Activated CD8-positive, alpha-beta memory T cell treated with anti-CD3 and anti-CD28 coated beads for 24 hours (primary cell): ENCODE measurements around the gene TDRD1.

Experiments used
- DNase-seq: peaks from one replicate; pipeline ENCODE4 v3.0.0-alpha.2; 2020

TDRD1 gene

DNA sequence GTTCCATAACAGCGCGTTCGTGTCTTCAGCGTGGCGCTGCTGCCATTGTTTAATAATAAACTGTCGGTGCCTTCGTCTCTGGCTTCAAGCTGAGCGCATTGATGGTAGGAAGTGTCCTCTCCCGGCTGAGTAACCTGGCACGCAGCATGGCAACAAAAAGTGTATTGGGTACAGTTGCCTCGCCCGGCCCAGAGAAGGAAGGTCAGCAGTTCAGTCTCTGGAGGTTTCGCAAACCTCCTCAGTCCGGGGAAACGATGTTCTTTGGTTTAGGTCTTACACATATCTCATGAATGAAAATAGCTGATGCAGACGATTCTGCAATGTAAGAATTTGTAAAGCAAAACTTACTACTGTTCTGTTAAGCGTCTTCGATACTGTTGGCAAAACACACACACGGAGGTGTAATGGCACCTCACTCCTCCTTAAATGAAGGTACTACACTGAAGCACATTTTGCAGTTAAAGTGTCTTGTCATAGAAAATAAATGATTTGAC lies 4.4 kb upstream of the TDRD1 start:
- no peak for DNase-seq

- DNase-seq = no peak
Measured at GRCh38 chr10:114175667-114176066, 3.5 kb upstream of the TDRD1 start.

- DNase-seq = no peak
Measured at GRCh38 chr10:114176511-114176910, 2.6 kb upstream of the TDRD1 start.

DNA sequence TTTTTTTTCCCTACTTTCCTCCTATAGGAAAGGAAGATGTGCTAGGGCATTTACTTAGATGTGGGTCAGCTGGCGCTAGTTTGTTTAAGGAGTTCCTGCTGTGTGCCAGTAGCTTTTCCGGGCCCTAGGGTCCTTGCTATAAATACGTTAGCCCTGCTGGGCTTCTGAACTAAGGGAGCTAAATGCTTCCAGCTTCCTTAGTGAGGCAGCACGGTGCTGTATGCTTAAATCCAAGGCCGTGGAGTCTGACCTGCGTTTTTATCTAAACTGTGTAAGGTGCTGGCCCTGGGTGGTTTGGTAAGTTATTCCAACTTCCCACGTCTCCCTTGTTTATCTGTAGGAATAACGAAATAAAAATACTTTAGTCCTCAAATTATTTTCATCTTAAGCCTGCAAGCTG lies 594 bp downstream of the TDRD1 start:
- no peak for DNase-seq

- DNase-seq = no peak
Measured at GRCh38 chr10:114180937-114181336, 1.8 kb downstream of the TDRD1 start.

- DNase-seq = no peak
Measured at GRCh38 chr10:114181971-114182370, 2.8 kb downstream of the TDRD1 start.

DNA sequence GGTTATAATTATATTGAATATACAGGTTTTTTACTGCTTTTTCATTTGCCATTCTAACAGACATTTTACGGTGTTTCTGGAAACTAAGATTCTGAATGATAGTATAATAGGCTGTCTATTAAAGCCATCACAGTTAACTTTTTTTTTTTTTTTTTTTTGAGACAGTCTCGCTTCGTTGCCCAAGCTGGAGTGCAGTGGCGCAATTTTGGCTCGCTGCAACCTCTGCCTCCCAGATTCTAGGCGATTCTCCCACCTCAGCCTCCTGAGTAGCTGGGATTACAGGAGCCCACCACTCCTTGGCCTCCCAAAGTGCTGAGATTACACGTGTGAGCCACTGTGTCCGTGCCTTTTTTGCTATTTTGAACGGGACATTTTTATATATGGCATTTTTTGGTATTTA lies 4.4 kb downstream of the TDRD1 start:
- DNase-seq = no peak

DNA sequence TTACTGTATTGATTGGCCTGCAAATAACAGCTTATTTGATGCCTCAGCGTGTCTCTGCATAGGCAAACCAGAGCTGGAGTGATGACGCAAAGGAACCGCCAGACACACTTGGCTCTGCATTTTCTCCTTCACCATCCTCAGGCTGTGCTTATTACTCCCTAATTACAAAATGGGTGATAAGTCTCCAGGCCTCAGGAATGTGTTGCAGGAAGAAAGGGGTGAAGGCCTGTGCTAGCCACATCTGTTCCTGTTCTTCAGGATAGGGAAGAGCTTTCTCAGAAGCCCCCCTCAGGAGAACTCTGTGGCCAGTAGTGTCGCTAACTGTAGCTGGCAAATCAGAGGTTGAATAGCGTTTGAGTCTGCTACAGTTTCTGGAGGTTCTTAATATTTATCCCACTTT lies 5.1 kb downstream of the TDRD1 start:
- no peak for DNase-seq

DNA sequence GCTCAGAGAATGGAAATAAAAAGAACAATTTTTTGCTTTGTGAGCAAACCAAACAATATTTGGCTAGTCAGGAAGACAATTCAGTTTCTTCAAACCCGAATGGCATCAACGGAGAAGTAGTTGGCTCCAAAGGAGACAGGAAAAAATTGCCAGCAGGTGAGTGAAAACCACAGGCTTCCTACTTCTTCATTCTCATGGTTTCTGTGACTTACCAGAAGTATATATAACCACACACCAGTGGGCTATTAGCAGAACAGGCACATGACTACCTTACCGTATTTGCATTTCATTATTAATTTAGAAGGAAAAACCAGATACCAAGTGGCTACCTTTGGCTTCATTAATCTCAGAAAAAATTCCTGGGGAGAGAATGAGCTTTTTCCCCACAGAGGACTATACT lies 8.8 kb downstream of the TDRD1 start:
- DNase-seq = no peak

DNA sequence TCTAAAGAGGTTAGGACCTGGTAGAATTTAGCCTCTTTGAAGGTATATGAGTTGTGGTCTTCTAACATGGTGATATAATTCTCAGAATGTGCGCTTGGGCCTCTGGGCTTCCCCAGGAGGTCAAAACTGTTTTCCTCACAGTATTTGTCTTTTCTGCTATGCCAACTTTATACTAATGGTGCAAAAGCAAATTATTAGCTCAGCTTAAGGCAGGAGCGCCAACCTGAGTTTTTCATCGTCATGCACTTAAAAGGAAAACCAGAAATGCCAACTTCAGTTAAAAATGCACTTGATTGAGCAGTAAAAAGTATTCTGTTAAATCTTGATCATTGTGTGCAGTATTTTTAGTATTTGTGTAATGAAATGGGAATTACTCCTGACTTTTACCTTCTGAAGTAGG lies 9.7 kb downstream of the TDRD1 start:
- no peak for DNase-seq

- DNase-seq = no peak
Measured at GRCh38 chr10:114189700-114190099, 10.5 kb downstream of the TDRD1 start.

DNA sequence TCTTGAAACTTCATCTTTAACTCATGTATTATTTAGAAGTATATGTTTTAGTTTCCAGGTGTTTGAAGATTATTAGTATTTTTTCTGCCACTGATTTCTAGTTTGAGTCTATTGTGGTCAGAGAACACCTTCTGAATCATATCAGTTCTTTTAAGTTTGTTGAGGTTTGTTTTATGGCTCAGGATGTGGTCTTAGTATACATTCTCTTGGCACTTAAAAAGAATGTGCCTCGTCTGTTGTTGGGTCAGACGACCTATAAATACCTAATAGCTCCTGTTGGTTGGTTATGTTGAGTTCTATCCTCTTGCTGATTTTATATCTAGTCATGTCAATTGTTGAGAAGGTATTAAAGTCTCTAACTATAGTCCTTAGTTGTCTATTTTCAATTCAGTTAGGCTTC lies 15.9 kb downstream of the TDRD1 start:
- DNase-seq = no peak

DNA sequence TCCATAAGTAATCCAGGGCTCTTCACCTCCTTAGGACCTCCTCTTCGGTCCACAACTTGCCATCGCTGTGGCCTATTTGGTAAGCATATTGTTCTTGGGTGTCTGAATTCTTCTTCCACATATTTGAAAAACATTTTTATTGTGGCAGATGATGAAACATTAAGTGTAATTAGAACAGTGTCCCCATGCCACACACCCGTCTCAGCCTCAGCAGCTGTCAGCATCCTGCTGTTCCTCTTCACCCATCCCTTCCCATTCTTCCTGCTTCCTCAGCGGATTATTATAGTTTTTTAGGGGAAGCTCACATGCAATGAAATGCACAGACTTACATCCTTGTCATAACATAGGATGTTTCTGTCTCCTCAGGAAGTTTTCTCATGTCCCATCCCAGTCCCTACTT lies 20.1 kb downstream of the TDRD1 start:
- no peak for DNase-seq

DNA sequence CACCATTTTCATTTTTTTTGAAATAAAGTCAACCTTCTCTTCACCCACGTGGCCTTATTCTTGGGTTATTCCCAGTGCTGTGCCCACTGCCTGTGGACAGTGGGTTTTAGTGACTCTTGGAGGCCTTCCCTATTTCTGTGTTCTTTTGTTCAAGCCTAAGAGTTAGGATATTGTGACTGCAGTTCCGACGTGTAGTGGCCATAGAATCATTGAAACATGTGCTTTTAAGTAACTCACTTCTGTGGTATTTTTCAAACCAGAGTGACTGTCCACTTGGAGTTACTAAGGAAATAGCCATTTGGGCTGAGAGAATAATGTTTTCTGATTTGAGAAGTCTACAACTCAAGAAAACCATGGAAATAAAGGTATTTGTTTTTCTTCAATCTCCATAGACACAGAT lies 23.7 kb downstream of the TDRD1 start:
- no peak for DNase-seq

GRCh38 chr10:114206902-114207301 lies 27.7 kb downstream of the TDRD1 start:
- DNase-seq = no peak

DNA sequence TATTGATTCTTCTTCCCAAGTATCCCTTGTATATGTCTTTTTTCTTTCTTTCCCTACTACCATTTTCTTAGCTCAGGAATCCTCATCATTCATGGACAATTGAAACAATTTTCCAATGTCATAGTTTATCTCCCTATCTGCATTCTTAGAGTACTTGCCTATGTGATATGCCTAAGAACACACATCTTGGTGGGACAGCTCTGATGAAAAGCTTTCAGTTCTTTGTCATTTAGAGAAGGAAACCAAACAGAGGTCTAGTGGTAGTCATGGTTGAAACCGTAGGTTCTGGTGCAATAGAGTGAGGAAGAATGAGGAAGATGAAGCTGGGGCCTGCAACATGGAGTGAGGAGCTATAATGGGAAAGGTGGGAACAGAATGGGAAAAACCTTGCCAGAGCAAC lies 28.2 kb downstream of the TDRD1 start:
- no peak for DNase-seq

DNA sequence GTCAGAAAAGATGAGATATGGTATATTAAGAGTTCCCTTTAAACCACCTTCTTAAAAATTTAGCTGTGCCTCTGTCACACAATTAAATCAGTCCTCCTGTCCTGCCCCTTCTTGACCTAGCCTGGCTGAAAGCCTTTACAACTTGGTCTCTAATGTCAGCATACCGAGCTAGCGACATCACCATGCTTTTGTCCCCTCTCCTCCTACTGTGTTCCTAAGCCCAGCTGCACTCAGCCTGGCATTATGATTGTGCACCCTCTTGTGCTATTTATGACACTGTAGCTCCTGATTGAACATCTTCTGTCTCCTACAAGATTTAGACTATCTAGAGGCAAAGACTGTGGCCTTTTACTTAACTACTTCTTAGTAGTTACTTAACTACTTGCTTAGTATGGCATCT lies 29.2 kb downstream of the TDRD1 start:
- no peak for DNase-seq

GRCh38 chr10:114212153-114212552 lies 33.0 kb downstream of the TDRD1 start:
- no peak for DNase-seq

DNA sequence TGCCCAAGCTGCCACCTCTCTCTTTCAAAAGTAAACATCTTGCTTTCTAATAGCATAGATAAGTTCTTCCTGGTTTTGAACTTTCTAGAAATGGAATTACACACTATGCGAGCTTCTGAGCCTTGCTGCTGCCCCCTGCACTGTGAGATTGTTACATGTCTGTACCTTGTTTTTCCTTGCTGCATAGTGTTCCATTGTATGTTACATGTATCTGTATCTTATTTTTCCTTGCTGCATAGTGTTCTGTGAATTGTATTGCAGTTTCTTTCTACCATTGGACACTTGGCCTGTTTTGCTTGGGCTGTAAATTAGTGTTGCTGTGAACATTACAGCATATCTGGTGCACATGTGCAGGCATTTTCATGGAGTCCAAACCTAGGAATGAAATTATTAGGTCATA lies 35.9 kb downstream of the TDRD1 start:
- DNase-seq = no peak

GRCh38 chr10:114220281-114220680 lies 41.1 kb downstream of the TDRD1 start:
- no peak for DNase-seq

- no peak for DNase-seq
Measured at GRCh38 chr10:114221235-114221634, 42.1 kb downstream of the TDRD1 start.

- DNase-seq = no peak
Measured at GRCh38 chr10:114223066-114223465, 43.9 kb downstream of the TDRD1 start.

- no peak for DNase-seq
Measured at GRCh38 chr10:114228156-114228555, 49.0 kb downstream of the TDRD1 start.

GRCh38 chr10:114232561-114233176 lies 53.5 kb downstream of the TDRD1 start:
- DNase-seq = no peak

GRCh38 chr10:114233482-114233881 lies 54.3 kb downstream of the TDRD1 start:
- no peak for DNase-seq

DNA sequence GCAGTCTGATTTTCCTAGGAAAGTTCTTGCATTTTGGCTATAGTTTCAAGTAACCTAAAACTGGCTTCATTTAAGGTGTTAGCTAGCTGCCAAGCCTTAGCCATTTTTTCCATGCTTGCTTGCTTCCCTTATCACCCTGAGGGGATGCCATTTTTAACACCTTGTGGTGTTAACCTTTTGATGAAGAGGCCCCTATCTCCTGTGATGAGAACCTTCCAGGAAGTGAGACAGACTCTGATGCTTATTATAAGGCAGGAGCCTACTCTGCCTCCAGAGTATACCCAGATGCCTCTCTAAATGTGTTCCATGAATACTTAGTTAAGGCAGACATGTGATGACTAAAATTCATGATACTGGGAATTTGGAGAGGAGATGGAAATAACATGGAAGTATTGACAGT lies 55.0 kb downstream of the TDRD1 start:
- DNase-seq = no peak
